Measurements from ENCODE around the gene KLF5.

GRCh38 chr13:73045031-73045430 is 13.8 kb upstream of the KLF5 start:
- TF ChIP-seq CTCF (IDR thresholded peaks at IDR 0.05) (no peak), EZH2phosphoT487 (IDR thresholded peaks at IDR 0.05) (no peak), EZH2 (IDR thresholded peaks at IDR 0.05) (no peak)
